IPS DF 6.9 (cell line): Measurements from ENCODE around the gene PSMA7.

Source experiments
- DNase-seq: peaks from one replicate; pipeline ENCODE4 v3.0.0-alpha.2; 2013; ENCODE audit warnings: low read depth, low spot score
- H3K27ac ChIP-seq: one replicate; pipeline ENCODE4 v1.5.1; 2013; ENCODE audit warnings: low read length, control low read depth
- H3K27me3 ChIP-seq: 2 replicates; pipeline ENCODE4 v1.6.1; 2013; ENCODE audit warnings: mild to moderate bottlenecking, low read length; ENCODE audit not compliant: control insufficient read depth, insufficient read depth
- H3K36me3 ChIP-seq: 2 replicates; pipeline ENCODE4 v1.6.1; 2013; ENCODE audit warnings: low read length; ENCODE audit not compliant: control insufficient read depth, insufficient read depth
- H3K4me1 ChIP-seq: 2 replicates; pipeline ENCODE4 v1.6.1; 2013; ENCODE audit warnings: low read length; ENCODE audit not compliant: control insufficient read depth, insufficient read depth
- H3K4me3 ChIP-seq: 2 replicates; pipeline ENCODE4 v1.5.1; 2013; ENCODE audit warnings: mild to moderate bottlenecking, low read length
- H3K9me3 ChIP-seq: 2 replicates; pipeline ENCODE4 v1.6.1; 2013; ENCODE audit warnings: low read length, inconsistent platforms; ENCODE audit not compliant: control insufficient read depth, insufficient read depth
- WGBS: extraction: QIAGEN DNeasy Blood & Tissue Kit; methylation state at CpG from one replicate; pipeline ENCODE4 v1.1.7; 2013; ENCODE audit warnings: mixed read lengths, missing lambda C conversion rate; ENCODE audit not compliant: insufficient read length, insufficient coverage; 5-methylcytosine and 5-hydroxymethylcytosine counted together

The PSMA7 gene

DNA sequence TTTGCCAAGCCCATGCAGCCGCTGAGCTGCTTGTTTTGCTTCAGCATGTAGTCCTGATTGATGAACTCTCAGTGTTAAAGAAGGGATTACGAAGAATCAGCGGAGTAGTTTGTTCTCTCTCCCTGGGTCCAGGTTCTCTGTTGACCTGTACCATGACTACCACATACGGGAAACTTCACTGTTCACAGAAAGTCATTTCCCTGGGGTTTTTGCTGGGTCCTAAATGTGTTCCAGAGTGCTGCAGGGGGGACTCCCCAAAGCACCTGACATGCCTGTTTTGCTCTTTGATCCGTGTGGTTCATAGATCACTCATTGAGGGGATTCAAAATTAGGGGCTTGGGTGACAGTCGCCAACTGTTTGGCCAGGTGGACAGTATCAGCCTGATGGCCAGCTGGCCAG, 15.4 kb downstream of the PSMA7 start:
- H3K27ac ChIP-seq = no peak overlapping the region
- H3K9me3 ChIP-seq = no peaks in the 10 kb centered on the region
- no peaks in the 10 kb centered on the region for H3K27me3 ChIP-seq
- H3K4me1 ChIP-seq = no peaks in the 10 kb centered on the region
- H3K4me3 ChIP-seq = no peak overlapping the region
- peaks cover 55% of the 10 kb centered on the region for H3K36me3 ChIP-seq
- WGBS = no CpG with 5 or more reads among the region's 6 CpGs
- no peak for DNase-seq

DNA sequence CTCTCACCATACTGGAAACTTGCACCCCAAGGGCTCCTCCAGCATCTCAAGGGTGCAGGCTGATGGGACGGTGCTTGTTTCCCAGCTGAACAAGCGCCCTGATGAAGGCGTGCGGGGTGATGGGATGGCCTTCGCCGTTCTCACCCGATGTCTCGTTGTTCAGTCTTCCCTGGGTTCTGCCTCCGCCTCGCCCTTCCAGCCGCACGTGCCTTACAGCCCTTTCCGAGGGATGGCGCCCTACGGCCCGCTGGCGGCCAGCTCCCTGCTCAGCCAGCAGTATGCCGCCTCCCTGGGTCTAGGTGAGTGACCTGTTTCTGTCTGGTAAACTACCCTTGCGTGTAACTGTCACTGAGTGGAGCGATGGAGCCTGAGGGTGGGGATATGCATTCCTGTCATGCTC, 17.1 kb downstream of the PSMA7 start:
- Histone ChIP-seq H3K4me3 (no peak overlapping the region), H3K4me1 (no peaks in the 10 kb centered on the region), H3K36me3 (peaks cover 39% of the 10 kb centered on the region), H3K27me3 (no peaks in the 10 kb centered on the region), H3K27ac (no peak overlapping the region), H3K9me3 (no peaks in the 10 kb centered on the region)
- WGBS = no CpG with 5 or more reads among the region's 20 CpGs
- no peak for DNase-seq

DNA sequence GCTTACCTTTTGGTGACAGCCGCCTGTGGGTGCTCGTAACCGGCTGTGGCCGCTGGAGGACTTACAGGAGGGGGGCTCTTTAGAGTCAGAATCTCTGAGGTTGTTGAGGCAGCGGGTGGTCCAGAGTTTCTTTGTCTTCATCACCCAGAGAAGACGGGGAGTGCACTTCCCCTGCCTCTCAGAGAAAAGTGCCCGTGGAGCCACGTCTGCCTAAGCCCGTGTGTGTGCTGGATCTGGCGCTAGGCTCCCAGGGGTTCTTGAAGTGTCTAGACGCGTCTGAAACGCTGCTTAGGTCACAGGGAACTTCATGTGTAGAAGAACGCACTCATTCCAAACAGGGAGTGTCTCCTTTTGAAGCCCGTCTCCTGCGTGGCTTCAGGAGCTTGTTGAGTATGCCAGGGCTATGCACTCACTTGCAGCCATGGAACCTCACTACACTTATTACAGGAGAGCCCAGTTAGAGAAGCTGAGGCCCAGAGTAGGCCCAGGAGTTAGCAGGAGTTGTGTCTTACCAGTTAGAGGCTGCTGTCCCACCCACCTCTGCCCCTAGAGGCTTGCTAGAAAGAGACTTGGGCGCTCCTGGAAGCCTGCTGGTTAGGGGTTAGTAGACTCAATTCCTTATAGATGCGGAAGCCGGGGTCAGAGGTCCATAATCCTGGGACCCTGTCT, 19.6 kb downstream of the PSMA7 start:
- Histone ChIP-seq H3K4me1 (no peaks in the 10 kb centered on the region), H3K9me3 (no peaks in the 10 kb centered on the region), H3K27ac (no peak overlapping the region), H3K27me3 (no peaks in the 10 kb centered on the region), H3K4me3 (peak overlapping the region; percentile 91; the same call in 1 of the 2 replicates), H3K36me3 (peaks cover 25% of the 10 kb centered on the region)
- no peak for DNase-seq
- WGBS = no CpG with 5 or more reads among the region's 19 CpGs

DNA sequence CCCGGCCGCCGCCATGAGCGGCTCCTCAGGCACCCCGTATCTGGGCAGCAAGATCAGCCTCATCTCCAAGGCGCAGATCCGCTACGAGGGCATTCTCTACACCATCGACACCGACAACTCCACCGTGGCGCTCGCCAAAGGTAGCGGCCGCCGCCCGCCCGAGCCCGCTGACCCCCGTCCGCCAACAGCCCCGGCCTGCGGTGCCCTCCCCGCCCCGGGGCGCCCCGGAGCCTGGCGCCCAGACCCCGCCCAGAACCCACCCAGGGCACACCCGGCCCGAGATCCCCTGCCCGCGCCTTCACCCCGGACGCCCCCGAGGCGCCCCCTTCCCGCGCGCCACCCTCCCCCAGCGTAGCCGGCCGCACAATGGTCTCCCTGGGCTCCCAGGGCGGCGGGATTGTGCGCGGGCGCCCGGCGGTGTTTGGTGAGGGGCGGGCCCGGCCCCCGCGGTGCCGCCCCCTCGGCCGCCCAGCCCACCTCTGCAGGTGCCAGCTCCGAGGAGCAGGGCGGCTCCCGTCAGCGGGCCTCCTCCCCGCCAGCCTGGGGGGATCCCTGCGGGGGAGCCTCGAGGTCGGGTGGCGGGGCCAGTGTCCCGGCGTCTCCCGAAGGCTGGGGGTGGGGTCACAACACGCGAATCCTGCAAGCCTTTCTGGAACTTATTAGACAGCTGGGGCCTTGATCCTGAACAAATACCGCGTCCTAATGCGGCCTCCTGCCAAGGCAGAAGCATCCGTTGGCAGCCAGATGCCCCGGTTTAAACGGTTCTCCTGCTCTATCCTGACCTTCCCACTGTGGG, 20.3 kb downstream of the PSMA7 start:
- H3K9me3 ChIP-seq = no peaks in the 10 kb centered on the region
- no peak overlapping the region for H3K27ac ChIP-seq
- no CpG with 5 or more reads among the region's 77 CpGs for WGBS
- DNase-seq = no peak
- H3K36me3 ChIP-seq = peaks cover 21% of the 10 kb centered on the region
- H3K4me3 ChIP-seq = peak overlapping the region; percentile 91
- H3K4me1 ChIP-seq = no peaks in the 10 kb centered on the region
- H3K27me3 ChIP-seq = no peaks in the 10 kb centered on the region

DNA sequence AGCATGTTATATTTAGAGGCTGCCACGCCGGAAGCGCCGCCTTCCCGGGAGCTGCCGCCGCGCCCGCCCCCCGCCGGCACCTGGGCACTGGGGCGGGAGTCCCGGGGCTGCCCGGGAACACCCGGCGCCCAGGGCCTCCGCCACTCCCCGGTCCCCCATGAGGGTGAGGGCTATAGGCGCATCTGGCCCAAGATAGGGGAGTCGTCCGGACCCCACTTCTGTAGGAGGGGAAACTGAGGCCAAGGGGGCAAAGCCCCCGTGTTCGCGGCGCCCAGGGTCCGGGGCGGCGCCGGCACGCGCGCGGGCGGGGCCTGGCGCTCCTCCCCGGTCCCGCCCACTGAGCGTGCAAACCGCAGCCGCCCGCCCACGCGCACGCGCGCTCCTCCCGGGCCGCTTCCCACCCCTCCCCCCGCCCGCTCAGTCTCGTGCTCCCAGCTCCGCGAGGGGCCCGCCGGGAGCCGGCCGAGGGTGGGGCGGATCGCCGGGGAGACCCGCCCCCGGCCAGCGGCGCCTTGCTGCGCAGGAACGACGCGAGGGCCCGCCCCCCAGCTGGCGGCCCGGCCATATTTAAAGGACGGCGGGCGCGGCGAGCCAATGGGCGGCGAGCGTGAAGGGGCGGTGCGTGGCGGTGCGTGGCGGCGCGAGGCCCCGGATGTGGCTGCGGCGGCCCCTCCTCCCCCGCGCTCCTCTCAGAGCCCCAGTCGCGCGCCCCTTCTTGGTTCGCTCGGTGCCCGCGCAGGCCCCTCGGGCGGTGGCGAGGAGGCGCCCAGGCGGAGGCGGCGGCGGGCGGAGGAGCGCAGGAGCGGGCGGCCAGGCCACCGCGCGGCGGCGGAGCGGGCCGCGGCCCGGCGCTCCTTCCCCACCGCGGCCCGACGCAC, 21.2 kb downstream of the PSMA7 start, which contains the start of gene LSM14B:
Gene LSM14B, plus strand, starts transcription at position 700 of the 878 bp plus-strand sequence. CDS start 192 bp downstream, outside the sequence.
- Histone ChIP-seq H3K4me3 (peak within 1 kb of the TSS; percentile 91), H3K4me1 (no peaks in the 10 kb centered on the region), H3K27ac (no peak within 1 kb of the TSS), H3K27me3 (no peaks in the 10 kb centered on the region), H3K36me3 (peaks cover 12% of the 10 kb centered on the region), H3K9me3 (no peaks in the 10 kb centered on the region)
- peak; percentile 70 for DNase-seq
- no CpG with 5 or more reads among the region's 124 CpGs for WGBS

DNA sequence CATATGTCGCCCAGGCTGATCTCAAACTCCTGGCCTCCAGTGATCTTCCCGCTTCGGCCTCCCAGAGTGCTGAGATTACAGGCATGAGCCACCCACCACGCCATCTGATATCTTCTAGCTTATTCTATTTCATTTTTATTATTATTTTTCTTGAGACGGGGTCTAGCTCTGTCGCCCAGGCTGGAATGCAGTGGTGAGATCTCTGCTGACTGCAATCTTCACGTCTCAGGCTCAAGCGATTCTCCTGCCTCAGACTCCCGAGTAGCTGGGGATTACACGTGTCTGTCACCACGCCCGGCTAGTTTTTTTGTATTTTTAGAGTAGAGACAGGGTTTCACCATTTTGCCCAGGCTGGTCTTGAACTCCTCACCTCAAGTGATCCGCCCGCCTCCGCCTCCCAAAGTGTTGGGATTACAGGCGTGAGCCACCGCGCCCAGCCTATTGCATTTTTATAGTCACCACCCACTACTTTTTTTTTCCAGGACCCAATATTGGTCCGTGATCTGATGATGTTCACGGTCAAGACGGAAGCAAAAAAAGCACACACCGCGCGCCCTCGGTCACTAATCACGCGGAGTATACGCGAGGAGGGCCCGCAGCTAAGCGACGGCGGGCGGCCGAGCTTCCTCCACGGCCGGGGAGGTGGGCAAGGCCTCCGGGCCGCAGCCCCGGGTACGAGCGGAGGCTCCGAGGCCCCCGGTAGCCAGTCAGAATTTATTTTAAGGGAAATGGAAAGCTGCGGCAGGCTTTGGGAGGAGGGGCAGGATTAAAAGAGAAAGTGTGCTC, 22.0 kb downstream of the PSMA7 start:
- no CpG with 5 or more reads among the region's 45 CpGs for WGBS
- Histone ChIP-seq H3K9me3 (no peaks in the 10 kb centered on the region), H3K27ac (no peak overlapping the region), H3K27me3 (no peaks in the 10 kb centered on the region), H3K4me3 (peak overlapping the region; percentile 57; the same call in 1 of the 2 replicates), H3K4me1 (no peaks in the 10 kb centered on the region), H3K36me3 (peaks cover 10% of the 10 kb centered on the region)
- no peak for DNase-seq

DNA sequence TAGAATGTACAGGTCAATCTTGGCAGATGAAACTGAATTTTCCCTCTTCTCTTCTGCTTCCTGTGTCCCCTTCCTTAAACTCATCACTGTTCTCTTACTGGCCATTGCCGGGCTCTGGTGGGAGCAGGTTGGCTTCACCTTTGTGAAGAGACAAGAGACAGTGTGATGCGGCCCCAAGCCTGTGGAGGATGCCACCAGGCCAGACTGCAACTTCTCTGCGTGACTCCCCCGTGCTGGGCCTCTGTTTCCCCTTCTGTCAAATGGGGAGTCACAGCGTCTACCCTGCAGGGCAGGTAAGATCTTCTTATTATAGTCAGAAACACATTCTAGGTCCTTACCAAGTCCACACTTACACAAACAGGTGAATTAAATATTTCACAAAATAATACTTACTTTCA, 22.8 kb downstream of the PSMA7 start:
- Histone ChIP-seq H3K9me3 (no peaks in the 10 kb centered on the region), H3K4me1 (no peaks in the 10 kb centered on the region), H3K27me3 (no peaks in the 10 kb centered on the region), H3K27ac (no peak overlapping the region), H3K4me3 (no peak overlapping the region), H3K36me3 (peaks cover 5% of the 10 kb centered on the region)
- DNase-seq = no peak
- WGBS = no CpG with 5 or more reads among the region's 5 CpGs

DNA sequence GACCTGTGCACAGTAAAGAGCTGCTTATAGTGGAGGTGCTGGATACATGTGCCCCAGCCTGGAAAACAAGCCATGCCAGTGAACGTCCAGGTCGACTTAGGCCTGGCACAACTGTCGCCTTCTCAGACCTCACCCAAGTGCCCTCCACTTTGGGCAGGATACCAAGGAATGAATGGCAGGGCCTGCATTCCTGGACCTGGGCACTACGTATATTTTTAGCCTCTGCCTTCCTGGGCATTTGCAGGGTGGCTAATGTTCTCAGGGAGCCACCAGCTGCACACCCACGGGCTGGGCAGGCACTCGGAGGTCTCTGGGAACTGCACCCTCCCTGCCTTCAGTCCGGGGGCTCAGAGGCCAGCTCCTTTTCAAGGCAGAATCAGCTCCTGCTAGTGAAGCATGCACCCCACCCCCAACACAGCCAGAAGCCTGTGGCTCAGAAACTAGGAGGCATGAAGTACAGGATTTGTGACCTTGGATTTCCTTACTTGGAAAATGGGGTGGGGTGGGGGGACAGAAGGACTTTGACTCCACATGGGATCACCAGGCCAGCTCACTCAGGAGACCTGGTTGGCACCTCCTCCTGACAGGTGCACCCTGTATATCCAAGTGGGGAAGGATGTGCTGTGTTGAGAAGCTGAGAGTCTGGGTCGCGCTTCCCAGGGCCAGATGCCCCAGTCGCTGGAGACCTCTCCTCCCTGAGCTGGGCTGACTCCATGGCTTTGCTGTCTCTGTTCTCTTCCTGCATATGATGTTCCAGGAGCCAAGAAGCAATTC, 23.4 kb downstream of the PSMA7 start:
- H3K4me1 ChIP-seq = no peaks in the 10 kb centered on the region
- H3K4me3 ChIP-seq = no peak overlapping the region
- no CpG with 5 or more reads among the region's 10 CpGs for WGBS

DNA sequence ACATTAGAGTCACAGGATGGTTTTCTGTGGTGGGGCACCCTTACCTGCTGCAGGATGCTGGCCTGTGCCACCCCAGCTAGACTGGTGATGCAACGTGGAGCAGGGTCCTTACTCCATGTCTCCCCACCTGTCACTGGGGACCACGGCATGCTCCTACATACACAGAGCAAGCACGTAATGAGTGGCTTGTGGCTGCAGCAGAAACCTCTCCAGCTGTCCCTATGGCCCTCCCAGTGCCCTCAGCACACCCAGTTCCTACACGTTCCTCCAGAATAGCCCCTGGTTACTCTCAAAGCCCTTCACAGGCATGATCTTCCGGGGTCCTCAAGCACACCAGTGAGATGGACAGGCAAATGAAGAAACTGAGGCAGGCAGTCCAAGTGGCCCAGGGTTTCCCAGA, 24.1 kb downstream of the PSMA7 start:
- Histone ChIP-seq H3K4me3 (no peak overlapping the region), H3K4me1 (no peaks in the 10 kb centered on the region), H3K36me3 (no peaks in the 10 kb centered on the region), H3K9me3 (no peaks in the 10 kb centered on the region), H3K27me3 (no peaks in the 10 kb centered on the region), H3K27ac (no peak overlapping the region)
- no CpG with 5 or more reads among the region's 5 CpGs for WGBS
- no peak for DNase-seq

More for the DNA sequence above, 23.4 kb downstream of the PSMA7 start:
- no peak for DNase-seq
- H3K27ac ChIP-seq = no peak overlapping the region
- H3K9me3 ChIP-seq = no peaks in the 10 kb centered on the region
- no peaks in the 10 kb centered on the region for H3K27me3 ChIP-seq
- H3K36me3 ChIP-seq = no peaks in the 10 kb centered on the region
